Progenitor cell of endocrine pancreas (in vitro differentiated cells): ENCODE results near the gene AKR1C3. TPM values are rescaled to one million over a fixed set of nuclear protein-coding genes. Genes with fewer than 3 reads are reported as not detected.
"Not testable (repeated sequence)": the region's sequence is repeated elsewhere in the genome, so short reads cannot be mapped to it uniquely, and the experiment has no call there.

Experiments
- DNase-seq: peaks from one replicate; pipeline ENCODE4 v3.0.0; 2021; ENCODE audit warnings: low spot score; ENCODE audit not compliant: unreplicated experiment
- H3K27ac Mint-ChIP-seq: 2 replicates; pipeline ENCODE4 v1.8.0; 2021; ENCODE audit warnings: mild to moderate bottlenecking, moderate library complexity, mixed read lengths
- H3K27me3 Mint-ChIP-seq: 2 replicates; pipeline ENCODE4 v1.8.0; 2021; ENCODE audit warnings: mixed read lengths
- H3K36me3 Mint-ChIP-seq: 2 replicates; pipeline ENCODE4 v1.8.0; 2022; ENCODE audit warnings: mixed read lengths; ENCODE audit not compliant: insufficient read depth
- H3K4me1 Mint-ChIP-seq: 2 replicates; pipeline ENCODE4 v1.8.0; 2021; ENCODE audit warnings: low read depth, mixed read lengths
- H3K4me3 Mint-ChIP-seq: 2 replicates; pipeline ENCODE4 v1.8.0; 2021; ENCODE audit warnings: low read depth, mild to moderate bottlenecking, moderate library complexity, mixed read lengths
- H3K9me3 Mint-ChIP-seq: 2 replicates; pipeline ENCODE4 v1.8.0; 2021; ENCODE audit warnings: low read depth, mixed read lengths
- CTCF ChIP-seq: fragments of 200-600 bp; sonication (generic); IDR thresholded peaks from one replicate; pipeline ENCODE4 v1.5.0; 2021; ENCODE audit warnings: antibody characterized with exemption, mild to moderate bottlenecking; ENCODE audit not compliant: unreplicated experiment
- total RNA-seq: library from RNA; stranded (reverse); gene quantifications from 2 replicates; pipeline ENCODE4 v1.2.1, GENCODE V29; 2021

The AKR1C3 gene
- total RNA-seq, 1 donor from 2014 or later, result 4.6 TPM

DNA sequence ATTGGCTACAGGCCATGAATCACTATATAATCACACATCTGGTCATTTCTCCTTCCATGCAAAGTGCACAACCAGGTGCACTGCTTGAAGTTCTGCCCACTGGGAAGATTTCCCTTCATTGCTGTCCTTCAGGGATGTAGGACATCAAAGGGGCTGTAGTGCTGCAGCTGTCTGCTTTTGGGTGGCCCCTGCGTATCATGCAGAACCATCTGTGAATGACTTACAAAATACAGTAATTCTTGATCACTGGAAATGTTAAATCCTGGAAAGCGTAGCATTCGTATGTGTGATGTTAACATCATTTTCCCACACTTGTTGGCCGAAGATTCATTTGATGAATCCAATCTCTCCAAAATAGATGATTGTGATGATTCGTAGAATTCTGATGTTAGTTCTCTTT, 22.4 kb downstream of the AKR1C3 start:
- H3K4me3 Mint-ChIP-seq, result no peak overlapping the region
- no peaks in the 10 kb centered on the region for H3K36me3 Mint-ChIP-seq
- no peak overlapping the region for H3K27ac Mint-ChIP-seq
- TF ChIP-seq CTCF, result no peak
- H3K27me3 Mint-ChIP-seq, result no peaks in the 10 kb centered on the region
- H3K9me3 Mint-ChIP-seq, result peaks cover 27% of the 10 kb centered on the region
- DNase-seq, result no peak
- H3K4me1 Mint-ChIP-seq, result no peaks in the 10 kb centered on the region

GRCh38 chr10:5117026-5117425, 22.8 kb downstream of the AKR1C3 start:
- Mint-ChIP-seq H3K4me3 (no peak overlapping the region), H3K4me1 (no peaks in the 10 kb centered on the region), H3K9me3 (peaks cover 27% of the 10 kb centered on the region), H3K27me3 (no peaks in the 10 kb centered on the region), H3K27ac (no peak overlapping the region), H3K36me3 (no peaks in the 10 kb centered on the region)
- TF ChIP-seq CTCF, result no peak
- DNase-seq, result no peak

DNA sequence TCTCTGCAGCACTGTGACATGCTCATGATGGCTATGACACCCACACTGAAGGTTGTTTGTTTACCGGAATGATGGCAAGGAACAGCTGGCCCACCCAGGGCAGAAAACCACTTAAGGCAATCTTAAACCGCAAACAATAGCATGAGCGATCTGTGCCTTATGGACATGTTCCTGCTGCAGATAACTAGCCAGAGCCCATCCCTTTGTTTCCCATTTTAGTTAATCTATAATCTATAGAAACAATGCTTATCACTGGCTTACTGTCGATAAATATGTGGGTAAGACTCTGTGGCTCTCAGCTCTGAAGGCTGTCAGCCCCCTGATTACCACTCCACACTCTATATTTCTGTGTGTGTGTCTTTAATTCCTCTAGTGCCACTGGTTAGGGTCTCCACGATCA, 25.8 kb downstream of the AKR1C3 start:
- H3K4me3 Mint-ChIP-seq, H3K4me1 Mint-ChIP-seq, H3K36me3 Mint-ChIP-seq, H3K27ac Mint-ChIP-seq, H3K27me3 Mint-ChIP-seq, DNase-seq: not testable (repeated sequence)
- H3K9me3 Mint-ChIP-seq, result peaks cover 22% of the 10 kb centered on the region

DNA sequence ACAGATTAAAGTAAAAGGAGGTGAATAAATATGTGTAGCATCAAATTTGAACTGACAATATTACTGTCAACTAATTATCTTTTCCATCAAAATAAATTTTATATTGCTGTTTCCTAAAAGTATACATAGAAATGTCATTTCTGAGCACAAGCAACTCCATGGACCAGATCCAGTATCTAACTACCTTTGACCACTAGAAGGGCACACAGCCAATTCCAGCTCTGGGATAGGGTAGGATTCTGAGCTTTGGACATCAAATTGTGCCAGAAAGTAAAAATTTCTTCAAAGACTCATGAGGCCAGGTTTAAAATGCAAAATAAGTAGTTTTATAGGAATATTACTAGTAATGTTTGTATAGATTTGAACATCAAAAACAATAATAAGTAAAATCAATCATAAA, 29.7 kb downstream of the AKR1C3 start:
- no peak overlapping the region for H3K4me3 Mint-ChIP-seq
- no peak for TF ChIP-seq CTCF
- no peak for DNase-seq
- H3K27ac Mint-ChIP-seq, result no peak overlapping the region
- H3K36me3 Mint-ChIP-seq, result no peaks in the 10 kb centered on the region
- no peaks in the 10 kb centered on the region for H3K27me3 Mint-ChIP-seq
- H3K9me3 Mint-ChIP-seq, result peaks cover 25% of the 10 kb centered on the region
- H3K4me1 Mint-ChIP-seq, result no peaks in the 10 kb centered on the region

DNA sequence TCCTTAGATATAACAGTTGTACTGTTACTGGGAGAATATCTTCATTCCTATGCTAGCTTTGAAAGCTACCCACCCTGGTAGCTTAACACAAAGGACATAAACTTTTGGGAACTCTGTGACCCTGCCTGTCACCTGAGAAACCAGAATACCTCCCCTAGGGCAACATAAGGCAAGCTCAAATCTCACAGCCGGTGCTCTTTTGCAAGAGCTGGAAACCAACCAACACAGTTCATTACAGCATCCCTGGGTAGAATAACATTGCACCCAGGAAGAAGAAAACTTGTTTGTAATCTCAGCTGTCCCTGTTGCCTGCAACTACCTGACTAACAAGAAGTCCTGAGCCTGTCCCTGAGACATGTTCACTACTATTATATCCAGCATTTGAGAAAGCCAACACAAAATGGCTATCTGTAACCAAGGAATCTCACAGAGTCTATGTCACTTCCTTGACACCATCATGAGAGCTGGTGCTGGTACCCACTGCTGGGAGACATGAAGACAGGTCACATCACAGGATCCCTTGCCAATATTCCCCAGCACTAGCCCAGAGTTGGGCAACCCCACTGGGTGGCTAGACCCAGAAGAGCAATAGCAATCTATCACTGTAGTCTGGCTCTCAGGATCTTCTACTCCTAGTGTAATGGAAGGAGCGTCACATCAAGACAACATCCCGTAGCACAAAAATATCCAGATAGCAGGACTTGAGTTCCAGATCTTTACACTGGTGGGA, 31.3 kb downstream of the AKR1C3 start:
- TF ChIP-seq CTCF, result no peak
- Mint-ChIP-seq H3K27me3 (no peaks in the 10 kb centered on the region), H3K27ac (no peak overlapping the region), H3K36me3 (peaks cover 3% of the 10 kb centered on the region), H3K9me3 (peaks cover 28% of the 10 kb centered on the region), H3K4me1 (no peaks in the 10 kb centered on the region), H3K4me3 (no peak overlapping the region)
- no peak for DNase-seq

DNA sequence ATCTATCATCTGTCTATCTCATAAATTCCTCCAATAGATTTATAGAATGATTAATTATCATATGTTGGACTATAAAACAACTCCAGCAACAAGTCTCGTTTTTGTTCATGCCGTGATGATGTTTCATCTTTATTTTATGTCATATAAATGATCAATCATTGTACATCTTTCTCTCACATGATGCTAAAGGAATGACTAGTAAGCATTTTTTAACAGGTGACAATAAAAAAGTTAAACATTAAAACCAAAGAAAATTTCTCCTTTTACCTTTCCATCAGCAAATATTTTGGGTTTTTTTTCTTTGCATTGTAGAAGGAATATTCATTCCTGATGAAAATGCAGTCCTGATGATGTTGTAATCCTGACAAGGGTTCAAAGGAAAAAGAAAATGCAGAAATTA, 41.4 kb downstream of the AKR1C3 start:
- H3K9me3 Mint-ChIP-seq, result peaks cover 30% of the 10 kb centered on the region
- H3K36me3 Mint-ChIP-seq, result peaks cover 5% of the 10 kb centered on the region
- H3K4me3 Mint-ChIP-seq, result no peak overlapping the region
- no peak overlapping the region for H3K27ac Mint-ChIP-seq
- DNase-seq, result no peak
- no peaks in the 10 kb centered on the region for H3K27me3 Mint-ChIP-seq
- no peaks in the 10 kb centered on the region for H3K4me1 Mint-ChIP-seq
- no peak for TF ChIP-seq CTCF
